GM19452 (cell line): ENCODE data around the gene MAP3K14.

ENCODE experiments used
- ATAC-seq: cut with Tn5 transposase; IDR thresholded peaks from one replicate; pipeline ENCODE4 v1.9.1; 2021; ENCODE audit not compliant: unreplicated experiment

The MAP3K14 gene

DNA sequence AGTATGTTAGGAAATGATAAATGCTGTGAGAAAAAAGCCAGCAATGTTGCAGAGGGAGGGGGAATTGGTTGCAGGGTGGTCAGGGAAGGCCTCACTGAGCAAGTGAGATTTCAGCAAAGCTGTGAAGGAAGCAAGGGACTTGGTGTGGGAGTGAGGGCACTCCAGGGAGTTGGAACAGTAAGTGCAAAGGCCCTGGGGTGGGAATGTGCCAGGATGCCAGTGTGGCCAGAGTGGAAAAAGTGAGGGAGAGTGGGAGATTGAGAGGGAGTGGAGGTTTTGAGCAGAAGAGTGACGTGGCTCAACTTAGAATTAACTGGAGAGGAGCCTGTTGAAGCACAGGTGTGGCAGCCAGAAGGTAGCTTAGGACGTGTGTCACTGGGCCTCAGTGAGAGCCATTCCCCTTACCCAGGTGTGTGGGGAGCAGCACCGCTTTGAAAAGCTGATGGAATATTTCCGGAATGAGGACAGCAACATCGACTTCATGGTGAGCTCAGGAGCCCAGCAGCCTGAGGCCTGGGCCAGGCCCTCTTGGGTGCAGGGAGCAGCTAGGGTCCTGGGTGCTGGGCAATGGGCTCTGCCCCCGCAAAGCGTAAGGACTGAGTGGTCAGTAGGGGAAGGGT lies 78.6 kb downstream of the MAP3K14 start:
- no peak for ATAC-seq

DNA sequence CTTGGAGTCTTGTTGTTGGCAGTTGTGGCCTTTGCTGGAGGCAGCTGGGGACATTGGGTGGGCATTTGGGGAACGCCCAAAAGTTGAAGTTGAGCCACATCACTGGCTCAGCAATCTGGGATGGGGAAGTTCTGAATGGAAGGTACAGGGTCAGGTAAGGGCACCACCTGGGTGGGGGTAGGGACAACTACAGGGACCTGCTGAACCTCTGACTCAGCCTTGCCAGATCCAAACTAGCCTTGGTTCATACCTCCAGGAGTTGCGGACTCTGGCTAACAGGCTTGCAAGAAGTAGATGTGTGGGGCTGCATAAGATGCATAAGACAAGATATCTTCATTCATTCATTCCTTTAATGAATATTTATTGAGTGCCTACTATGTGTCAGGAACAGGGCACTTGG lies 79.1 kb downstream of the MAP3K14 start:
- ATAC-seq = no peak

DNA sequence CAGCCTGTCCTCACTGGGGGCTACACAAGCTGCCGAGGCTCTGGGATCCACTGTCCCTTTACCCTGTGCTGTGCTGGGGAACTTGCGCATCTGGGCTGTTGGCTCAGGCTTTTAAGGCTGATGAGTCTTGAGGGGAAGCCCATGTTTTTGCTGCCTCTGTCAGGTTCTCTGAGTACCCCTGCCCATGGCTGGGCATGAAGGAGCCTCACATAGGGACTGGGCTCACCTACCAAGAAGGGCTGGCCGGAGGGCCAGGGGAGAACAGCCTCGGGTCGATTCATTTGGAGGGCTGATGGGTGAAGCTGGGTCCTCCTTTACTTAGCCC lies 80.6 kb downstream of the MAP3K14 start:
- ATAC-seq = no peak

DNA sequence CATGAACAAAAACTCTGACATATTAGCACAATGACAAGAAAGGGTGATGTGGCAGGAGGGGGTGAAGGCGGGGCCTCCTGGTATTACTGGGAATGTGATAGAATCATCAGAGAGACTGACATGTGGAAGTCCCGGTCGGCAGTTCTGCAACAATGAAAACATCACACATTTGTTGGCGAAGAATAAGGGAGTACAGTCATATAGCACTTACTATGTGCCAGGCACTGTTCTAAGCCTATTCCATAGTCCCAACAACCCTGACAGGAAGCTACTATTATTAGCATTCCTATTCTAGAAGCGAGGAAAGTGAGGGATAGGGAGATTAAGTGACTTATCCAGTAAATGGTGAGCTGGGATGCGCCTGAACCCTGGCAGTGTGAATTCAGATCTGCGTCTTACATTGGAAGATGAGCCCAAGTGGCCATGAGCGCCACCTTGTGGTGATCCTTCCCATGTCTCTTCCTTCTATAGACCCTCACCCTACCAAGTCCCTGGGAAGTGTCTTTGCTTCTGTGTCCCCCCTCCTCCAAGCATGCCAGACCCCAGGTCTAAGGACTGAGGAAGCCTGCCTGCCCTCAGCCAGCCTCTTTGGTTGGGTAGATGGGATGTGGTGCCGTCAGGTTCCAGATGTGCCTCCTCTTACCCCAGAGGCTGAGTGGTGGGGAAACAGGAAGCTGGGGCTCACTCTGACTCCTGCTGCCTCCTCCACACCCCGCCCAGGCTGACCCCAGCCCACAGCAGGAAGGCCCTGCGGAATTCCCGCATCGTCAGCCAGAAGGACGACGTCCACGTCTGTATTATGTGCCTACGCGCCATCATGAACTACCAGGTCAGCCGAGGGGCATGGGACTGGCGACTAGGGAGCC lies 81.2 kb downstream of the MAP3K14 start:
- ATAC-seq = no peak

GRCh38 chr17:45234641-45235415 lies 82.0 kb downstream of the MAP3K14 start:
- ATAC-seq = no peak

DNA sequence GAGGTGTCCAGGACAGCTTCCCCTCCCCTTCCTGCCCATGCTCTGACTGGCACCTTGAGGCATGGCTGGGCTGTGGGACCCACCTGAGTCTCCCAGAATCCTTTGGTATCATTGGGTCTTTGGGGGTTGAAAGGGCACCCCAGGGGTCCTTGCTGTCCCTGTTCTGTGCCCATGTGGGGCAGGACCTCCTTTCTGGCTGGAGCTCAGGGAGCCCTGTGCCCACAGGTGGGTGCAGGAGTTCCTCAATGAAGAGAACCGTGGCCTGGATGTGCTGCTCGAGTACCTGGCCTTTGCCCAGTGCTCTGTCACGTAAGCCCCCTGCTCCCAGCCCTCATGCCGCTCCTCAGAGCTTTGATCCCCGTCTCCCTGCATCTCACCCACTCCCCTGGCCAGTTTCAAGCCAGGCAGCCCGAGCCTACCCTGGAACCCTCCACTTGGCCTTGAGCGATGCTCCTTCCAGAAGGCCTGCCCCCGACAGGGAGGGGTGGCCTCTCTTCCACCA lies 83.3 kb downstream of the MAP3K14 start:
- no peak for ATAC-seq

DNA sequence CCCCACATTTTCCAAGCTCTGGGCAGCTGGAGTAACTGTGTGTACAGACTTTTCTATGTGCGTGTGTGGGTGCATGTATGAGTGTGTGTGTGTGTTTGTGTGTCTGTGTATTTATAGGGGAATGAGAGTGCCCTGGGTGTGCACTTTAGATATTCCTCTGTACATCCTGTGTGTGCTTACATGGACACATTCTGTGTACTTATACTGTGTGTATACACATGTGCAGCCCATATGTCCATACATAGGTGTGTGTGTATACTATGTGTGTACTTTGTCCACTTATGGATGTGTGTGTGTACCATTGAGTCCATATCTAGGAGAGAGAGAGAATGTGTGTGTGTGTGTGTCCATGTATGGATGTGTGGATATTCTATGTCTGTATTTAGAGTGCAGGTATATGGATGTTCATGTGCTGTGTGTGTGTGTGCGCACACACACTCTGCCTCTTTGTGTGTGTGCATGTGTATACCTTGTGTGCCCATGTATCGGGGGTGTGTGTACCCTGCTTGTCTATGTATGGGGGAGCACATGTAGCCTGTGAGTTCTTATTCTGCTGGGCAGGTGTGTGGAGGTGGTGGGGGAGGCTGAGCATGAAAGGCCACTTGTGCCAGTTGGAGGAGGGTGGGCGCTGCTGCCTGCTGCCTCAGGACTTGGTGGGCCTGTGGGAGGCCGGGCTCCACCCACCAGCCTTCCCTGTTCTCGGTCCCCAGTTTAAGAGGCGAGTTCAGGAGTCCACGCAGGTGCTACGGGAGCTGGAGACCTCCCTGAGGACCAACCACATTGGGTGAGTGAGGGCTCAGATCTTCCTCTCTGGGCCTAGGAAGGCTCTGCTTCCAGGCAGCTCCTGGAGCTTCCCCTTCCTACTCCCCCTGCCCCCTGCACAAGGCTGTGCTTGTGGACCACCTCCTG lies 84.1 kb downstream of the MAP3K14 start:
- ATAC-seq = no peak

DNA sequence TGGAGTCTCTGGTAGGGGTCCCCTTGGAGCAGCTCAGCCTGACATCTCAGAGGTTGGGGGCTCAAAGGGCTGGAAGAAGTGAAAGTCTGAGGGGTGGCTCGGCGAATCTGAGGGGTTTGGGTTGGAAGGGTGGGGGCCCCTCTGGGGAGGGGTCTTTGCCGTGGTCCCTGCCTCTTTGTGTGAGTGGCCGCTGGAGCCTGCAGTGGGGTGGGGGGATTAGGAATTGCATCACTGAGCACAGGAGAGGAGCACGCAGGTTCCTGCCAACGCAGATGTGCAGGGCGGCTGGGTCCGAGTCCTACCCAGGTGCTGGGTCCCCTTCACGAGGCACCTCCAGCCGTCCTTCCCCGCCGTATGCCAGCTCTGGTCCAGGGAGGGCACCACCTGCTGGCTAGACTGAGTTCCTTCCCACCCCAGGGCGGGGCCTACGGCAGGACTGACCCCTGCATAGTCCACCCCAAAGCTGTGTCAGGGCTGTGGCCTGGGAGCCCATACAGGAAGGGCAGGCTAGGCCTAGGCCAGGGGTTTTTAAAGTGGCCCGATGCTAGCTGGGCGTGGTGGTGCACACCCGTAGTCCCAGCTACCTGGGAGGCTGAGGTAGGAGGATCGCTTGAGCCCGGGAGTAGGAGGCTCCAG lies 85.2 kb downstream of the MAP3K14 start:
- ATAC-seq = no peak

DNA sequence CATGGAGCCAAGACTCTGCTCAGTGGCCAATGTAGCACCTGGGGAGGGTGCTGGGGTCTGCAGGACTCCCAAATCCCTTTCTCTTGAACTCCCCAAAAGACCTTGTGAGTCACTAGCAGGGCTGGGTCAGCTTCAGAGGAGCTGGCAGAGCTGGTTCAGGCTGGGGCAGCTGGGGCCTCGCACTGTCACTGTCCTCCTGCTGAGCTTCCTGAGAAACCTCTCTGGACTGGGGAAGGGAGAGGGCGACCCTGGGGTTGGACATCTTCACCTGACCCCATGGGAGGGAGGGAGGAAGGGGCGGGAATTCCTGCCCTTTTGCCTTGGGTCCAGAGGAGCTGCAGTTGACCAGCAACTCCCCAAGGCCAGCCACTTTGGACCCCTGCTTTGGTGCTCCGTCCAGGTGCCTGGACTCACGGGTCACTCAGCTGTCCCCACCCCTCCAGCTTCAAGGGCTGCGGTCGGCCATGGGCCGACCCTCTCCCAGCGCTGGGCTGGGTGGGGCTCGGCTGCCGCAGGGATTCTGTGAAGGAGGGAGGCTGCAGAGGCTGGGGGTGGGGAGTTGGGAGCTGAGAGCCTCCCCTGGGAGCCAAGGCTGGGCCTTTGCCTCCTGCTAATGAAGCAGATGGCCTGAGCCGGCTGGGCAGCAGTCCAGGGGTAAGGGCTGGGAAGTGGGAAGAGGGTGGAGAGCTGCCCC lies 85.9 kb downstream of the MAP3K14 start:
- ATAC-seq = no peak

GRCh38 chr17:45230410-45230786 lies 86.4 kb downstream of the MAP3K14 start:
- no peak for ATAC-seq

DNA sequence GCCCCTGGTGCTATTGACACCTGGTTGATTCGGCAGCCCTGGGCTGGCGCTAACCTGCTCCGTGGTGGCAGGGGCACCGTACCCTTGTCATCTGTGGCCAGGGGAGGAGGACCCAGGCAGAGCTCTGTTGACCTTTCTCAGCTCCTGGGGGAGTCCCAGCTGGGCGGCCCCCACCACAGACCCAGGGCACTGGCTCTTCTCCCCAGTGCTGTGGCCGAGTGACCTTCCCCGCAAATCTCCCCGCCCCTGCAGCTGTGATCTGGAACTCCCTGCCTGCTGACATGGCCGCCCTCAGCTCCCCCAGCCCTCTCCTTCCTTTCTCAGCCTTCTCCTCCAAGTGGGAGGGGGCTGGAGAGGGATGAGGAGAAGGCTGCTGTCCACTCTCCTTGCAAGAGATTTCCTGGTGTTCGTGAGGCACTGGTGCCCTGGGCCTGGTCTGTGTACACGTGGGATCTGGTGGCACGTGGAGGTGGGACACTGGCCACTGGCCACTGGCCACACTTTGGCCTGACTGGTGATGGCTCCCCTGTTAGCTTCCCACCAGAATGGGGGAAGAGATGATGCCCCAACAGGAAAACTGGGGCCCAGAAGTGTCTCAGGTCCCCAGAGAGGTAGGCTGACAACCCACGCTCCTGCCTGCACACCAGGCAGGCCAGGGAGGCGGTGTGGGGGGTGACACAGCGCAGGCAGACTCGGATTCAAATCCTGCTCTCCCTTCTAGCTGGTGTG lies 87.0 kb downstream of the MAP3K14 start:
- no peak for ATAC-seq

DNA sequence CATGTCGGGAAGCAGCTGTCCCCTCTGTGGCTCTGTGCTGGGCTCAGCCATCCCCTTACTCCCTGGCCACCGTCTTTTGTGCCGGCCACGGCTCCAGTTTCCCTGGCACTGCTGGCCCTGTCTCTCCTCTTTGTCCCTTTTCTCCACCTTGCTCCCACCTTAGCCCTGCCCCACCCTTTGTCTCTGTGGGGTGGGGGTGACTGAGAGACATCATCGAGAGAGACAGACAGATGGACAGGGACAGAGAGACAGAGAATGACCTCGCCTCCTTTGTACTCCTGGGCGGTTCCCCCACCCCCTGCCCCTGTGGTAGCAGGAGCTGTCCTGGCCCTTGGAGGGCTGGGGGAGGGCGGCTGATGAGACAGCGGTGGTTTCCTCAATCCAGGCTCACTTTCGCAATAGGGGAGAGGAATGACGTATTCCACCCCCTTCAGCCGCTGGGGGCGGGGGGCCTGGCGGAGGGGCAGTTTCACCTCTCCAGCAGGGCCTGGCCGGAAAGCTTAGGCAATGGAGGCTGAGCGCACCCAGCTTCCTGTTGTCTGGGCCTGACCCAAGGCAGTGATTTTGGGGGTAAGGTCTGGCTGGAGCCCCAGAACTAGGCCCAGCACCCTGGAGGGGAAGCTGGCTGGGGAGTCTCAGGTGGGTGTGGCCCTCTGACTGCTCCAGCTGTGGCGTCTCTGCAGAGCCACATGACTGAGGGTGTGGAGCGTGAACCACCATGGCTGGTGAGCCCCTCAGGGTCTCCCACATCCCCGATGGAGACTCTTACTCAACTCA lies 87.9 kb downstream of the MAP3K14 start:
- ATAC-seq = peak; percentile 39

- no peak for ATAC-seq
Observed at GRCh38 chr17:45227926-45228762, 88.7 kb downstream of the MAP3K14 start.

DNA sequence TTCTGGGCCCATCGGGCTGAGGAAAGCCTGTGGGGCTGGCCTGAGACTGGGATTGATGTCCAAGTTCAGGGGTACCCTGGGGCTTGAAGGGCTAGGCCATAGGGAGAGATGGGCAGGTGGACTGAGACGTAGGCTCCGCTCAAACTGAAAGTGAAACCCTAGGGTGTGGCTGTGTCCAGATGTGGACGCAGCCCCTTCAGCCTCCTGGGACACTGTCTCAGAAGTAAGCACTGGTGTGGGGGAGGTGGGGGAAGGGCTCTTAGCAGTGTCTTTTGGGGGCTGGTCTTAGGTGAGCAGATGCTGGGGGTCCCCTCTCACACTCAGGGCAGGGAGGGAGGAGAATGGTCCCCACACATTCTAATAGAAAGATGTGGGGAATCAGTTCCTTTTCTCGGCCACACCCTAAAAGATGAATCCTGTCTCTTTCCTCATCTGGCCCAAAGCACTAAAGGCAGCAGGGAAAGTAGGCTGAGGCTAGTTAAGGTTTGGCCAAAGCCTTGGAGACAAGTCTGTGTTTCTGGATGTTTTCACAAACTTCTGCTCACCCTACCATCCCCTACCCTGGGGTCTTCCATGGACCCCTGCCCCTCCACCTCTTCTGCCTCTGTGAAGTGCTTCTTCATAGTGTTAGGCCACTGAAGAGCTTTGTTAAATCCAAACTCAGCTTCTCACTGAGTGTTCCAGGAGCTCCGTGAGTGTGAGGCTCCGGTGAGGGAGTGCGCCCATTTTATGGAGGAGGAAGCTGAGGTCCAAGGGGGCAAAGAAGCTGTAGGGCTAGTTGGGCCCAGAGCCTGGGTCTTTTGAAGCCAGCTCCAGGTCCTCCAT lies 89.5 kb downstream of the MAP3K14 start:
- ATAC-seq = no peak

- ATAC-seq = no peak
Observed at GRCh38 chr17:45226576-45226975, 90.2 kb downstream of the MAP3K14 start.

- peak; percentile 46 for ATAC-seq
Observed at GRCh38 chr17:45225964-45226530, 90.8 kb downstream of the MAP3K14 start.
